Hepatocyte (in vitro differentiated cells): ENCODE measurements around the gene APBA2.

ENCODE experiments used
- EZH2 ChIP-seq: fragments of 200-600 bp; sonication (generic); IDR thresholded peaks from 2 replicates; pipeline ENCODE4 v1.6.1; 2016; ENCODE audit warnings: antibody characterized with exemption, mild to moderate bottlenecking, borderline replicate concordance
- TF ChIP-seq, protein P1 (sequence below): fragments of 200-600 bp; sonication (generic); IDR thresholded peaks from 2 replicates; pipeline ENCODE4 v1.5.1; 2016; ENCODE audit warnings: antibody characterized with exemption, mild to moderate bottlenecking; ENCODE audit not compliant: poor library complexity

DNA sequence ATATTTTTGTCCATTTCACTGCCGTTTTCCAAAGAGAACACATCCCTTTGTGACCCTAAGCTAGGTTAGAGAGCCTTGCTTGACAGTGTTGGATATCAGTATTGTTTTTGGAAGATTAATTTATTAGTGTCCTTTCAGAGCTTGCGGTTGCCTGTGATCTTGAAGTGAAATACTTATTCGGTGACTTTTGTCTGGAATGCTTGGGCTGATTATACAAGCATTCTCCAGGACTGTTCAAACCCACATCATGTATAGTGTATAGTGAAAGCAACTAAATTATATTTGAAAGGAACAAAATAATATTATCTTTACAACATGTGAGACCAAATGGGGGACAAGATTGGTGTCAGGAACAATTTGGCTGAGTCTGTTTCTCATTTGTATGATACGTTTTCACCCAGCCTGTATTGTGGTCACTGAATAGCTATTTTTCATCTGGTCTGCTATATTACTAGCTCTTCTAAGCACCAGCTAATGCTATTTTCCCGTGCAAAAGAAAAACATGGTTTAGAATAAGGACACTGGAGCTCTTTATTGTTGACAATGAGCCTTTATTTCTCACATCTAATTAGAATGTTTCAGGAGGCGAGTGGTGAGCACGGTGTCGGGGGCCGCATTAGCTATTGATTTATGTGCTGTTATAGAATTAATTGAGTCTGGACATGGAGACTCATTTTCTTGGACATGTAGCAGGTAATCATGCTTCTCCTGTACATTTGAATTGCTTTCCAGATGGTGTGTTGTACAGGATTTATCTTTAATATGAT, 158.1 kb downstream of the APBA2 start:
- TF ChIP-seq, protein P1, sequence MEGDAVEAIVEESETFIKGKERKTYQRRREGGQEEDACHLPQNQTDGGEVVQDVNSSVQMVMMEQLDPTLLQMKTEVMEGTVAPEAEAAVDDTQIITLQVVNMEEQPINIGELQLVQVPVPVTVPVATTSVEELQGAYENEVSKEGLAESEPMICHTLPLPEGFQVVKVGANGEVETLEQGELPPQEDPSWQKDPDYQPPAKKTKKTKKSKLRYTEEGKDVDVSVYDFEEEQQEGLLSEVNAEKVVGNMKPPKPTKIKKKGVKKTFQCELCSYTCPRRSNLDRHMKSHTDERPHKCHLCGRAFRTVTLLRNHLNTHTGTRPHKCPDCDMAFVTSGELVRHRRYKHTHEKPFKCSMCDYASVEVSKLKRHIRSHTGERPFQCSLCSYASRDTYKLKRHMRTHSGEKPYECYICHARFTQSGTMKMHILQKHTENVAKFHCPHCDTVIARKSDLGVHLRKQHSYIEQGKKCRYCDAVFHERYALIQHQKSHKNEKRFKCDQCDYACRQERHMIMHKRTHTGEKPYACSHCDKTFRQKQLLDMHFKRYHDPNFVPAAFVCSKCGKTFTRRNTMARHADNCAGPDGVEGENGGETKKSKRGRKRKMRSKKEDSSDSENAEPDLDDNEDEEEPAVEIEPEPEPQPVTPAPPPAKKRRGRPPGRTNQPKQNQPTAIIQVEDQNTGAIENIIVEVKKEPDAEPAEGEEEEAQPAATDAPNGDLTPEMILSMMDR, result no peak
- TF ChIP-seq EZH2, result no peak
